ENCODE measurements around the gene EXOC6. TPM values are rescaled to one million over a fixed set of nuclear protein-coding genes. Genes with fewer than 3 reads are reported as not detected.

The EXOC6 gene
- total and polyA plus RNA-seq, 7 donors: 7.4 to 27.8 (median 14.4) TPM

GRCh38 chr10:93058139-93058538 is 209.8 kb downstream of the EXOC6 start:
- DNase-seq (no peak), ATAC-seq (no peak)
- Histone ChIP-seq H3K9me3 (no peaks in the 10 kb centered on the region), H3K27me3 (ENCODE audit: insufficient read depth in 3 of 3, low read length in 2 of 3) (peaks cover 0 to 25% (median 2%) of the 10 kb centered on the region in 3 donors), H3K27ac (no peak overlapping the region), H3K4me3 (no peak overlapping the region), H3K4me1 (peaks cover 6% of the 10 kb centered on the region), H3K36me3 (ENCODE audit: insufficient read depth in 1 of 2, low read depth in 1 of 2) (peaks cover 0 to 16% of the 10 kb centered on the region in 2 donors)
- no peak for TF ChIP-seq CTCF (IDR thresholded peaks at IDR 0.05)
- intact Hi-C loops (cut with DNase I): no loop called here
- WGBS, 3 donors: 95 to 96% (median 95%) methylated on average over 3 of the region's 3 CpGs

- Histone ChIP-seq H3K9me3 (no peaks in the 10 kb centered on the region), H3K27me3 (ENCODE audit: insufficient read depth in 3 of 3, low read length in 2 of 3) (peaks cover 4 to 45% (median 7%) of the 10 kb centered on the region in 3 donors), H3K4me3 (no peak within 1 kb of the TSS), H3K36me3 (ENCODE audit: insufficient read depth in 1 of 2, low read depth in 1 of 2) (peaks cover 0 to 16% of the 10 kb centered on the region in 2 donors), H3K4me1 (peaks cover 6% of the 10 kb centered on the region), H3K27ac (no peak within 1 kb of the TSS)
- no peak for TF ChIP-seq CTCF (IDR thresholded peaks at IDR 0.05)
- DNase-seq: no peak
- intact Hi-C loops (cut with DNase I): no loop called here
- 40 to 45% (median 41%) methylated on average over 65 to 67 of the region's 67 CpGs for WGBS, 3 donors
- no peak for ATAC-seq
Measured at GRCh38 chr10:93059975-93060886, 211.9 kb downstream of the EXOC6 start, which contains the start of gene CYP26C1. Gene CYP26C1 (plus strand): TSS chr10:93060798. CDS start chr10:93061264, 466 bp downstream.

- Histone ChIP-seq H3K27me3 (ENCODE audit: insufficient read depth in 3 of 3, low read length in 2 of 3) (peaks cover 4 to 53% (median 12%) of the 10 kb centered on the region in 3 donors), H3K4me1 (peaks cover 6% of the 10 kb centered on the region), H3K9me3 (no peaks in the 10 kb centered on the region), H3K4me3 (no peak overlapping the region), H3K36me3 (ENCODE audit: insufficient read depth in 1 of 2, low read depth in 1 of 2) (peaks cover 0 to 16% of the 10 kb centered on the region in 2 donors), H3K27ac (no peak overlapping the region)
- TF ChIP-seq CTCF (IDR thresholded peaks at IDR 0.05): no peak
- 27 to 37% (median 36%) methylated on average over 38 to 45 of the region's 45 CpGs for WGBS, 3 donors
- intact Hi-C loops (cut with DNase I): no loop called here
- ATAC-seq: peak in 2 of 4 donors; percentile 18 to 31
- no peak for DNase-seq
Measured at GRCh38 chr10:93060887-93061593, 212.7 kb downstream of the EXOC6 start.

GRCh38 chr10:93061594-93062513 is 213.5 kb downstream of the EXOC6 start:
- TF ChIP-seq CTCF (IDR thresholded peaks at IDR 0.05): no peak
- Histone ChIP-seq H3K27me3 (ENCODE audit: insufficient read depth in 3 of 3, low read length in 2 of 3) (peaks cover 4 to 61% (median 16%) of the 10 kb centered on the region in 3 donors), H3K9me3 (no peaks in the 10 kb centered on the region), H3K27ac (no peak overlapping the region), H3K4me1 (peaks cover 6% of the 10 kb centered on the region), H3K36me3 (ENCODE audit: insufficient read depth in 1 of 2, low read depth in 1 of 2) (peaks cover 0 to 14% of the 10 kb centered on the region in 2 donors), H3K4me3 (peak overlapping the region; percentile 26)
- 5 to 8% (median 6%) methylated on average over 55 to 57 of the region's 57 CpGs for WGBS, 3 donors
- intact Hi-C loops (cut with DNase I): no loop called here
- DNase-seq: no peak
- ATAC-seq: peak; percentile 32 to 57 (median 52)

All from psoas muscle (tissue), 8 donors.